Measurements from ENCODE around the gene ZNF697. TPM values are rescaled to one million over a fixed set of nuclear protein-coding genes. Genes with fewer than 3 reads are reported as not detected.

The ZNF697 gene
- total RNA-seq, 1 donor from 2014 or later, result 8.3 TPM

DNA sequence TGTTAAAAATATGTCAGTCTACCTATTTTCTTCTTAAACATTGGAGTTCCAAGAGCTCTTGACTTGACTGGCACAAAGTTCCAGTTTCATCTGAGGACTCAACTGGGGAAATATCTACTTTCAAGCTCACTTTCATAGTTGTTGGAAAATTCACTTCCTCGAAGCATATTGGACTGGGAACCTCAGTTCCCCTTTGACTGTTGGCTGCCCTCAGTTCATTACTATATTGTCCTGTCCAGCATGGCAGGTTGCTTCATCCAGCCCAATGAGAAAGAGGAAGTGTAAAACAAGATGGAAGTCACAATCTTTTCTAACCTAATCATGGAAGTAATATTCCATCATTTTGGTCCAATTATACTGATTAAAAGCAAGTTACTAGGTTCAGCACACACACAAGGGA, 54.3 kb downstream of the ZNF697 start:
- Histone ChIP-seq H3K9ac (no peak overlapping the region), H3K4me3 (no peak overlapping the region), H3K27ac (no peak overlapping the region), H4K20me1 (ENCODE audit: low read depth) (no peaks in the 10 kb centered on the region), H3K79me2 (ENCODE audit: low read depth) (no peaks in the 10 kb centered on the region), H3K4me2 (no peak overlapping the region), H2AFZ (replicated peaks) (no peak overlapping the region), H3K9me3 (ENCODE audit: low read depth) (no peaks in the 10 kb centered on the region), H3K27me3 (no peaks in the 10 kb centered on the region), H3K36me3 (no peaks in the 10 kb centered on the region), H3F3A (ENCODE audit: low read depth) (no peaks in the 10 kb centered on the region), H3K4me1 (no peaks in the 10 kb centered on the region)
- no peak overlapping the region for H3K4me3 Mint-ChIP-seq
- TF ChIP-seq, protein P1, sequence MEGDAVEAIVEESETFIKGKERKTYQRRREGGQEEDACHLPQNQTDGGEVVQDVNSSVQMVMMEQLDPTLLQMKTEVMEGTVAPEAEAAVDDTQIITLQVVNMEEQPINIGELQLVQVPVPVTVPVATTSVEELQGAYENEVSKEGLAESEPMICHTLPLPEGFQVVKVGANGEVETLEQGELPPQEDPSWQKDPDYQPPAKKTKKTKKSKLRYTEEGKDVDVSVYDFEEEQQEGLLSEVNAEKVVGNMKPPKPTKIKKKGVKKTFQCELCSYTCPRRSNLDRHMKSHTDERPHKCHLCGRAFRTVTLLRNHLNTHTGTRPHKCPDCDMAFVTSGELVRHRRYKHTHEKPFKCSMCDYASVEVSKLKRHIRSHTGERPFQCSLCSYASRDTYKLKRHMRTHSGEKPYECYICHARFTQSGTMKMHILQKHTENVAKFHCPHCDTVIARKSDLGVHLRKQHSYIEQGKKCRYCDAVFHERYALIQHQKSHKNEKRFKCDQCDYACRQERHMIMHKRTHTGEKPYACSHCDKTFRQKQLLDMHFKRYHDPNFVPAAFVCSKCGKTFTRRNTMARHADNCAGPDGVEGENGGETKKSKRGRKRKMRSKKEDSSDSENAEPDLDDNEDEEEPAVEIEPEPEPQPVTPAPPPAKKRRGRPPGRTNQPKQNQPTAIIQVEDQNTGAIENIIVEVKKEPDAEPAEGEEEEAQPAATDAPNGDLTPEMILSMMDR (IDR thresholded peaks at IDR 0.05), result no peak
- TF ChIP-seq EZH2phosphoT487 (IDR thresholded peaks at IDR 0.05), result no peak
- no peak for TF ChIP-seq EZH2 (IDR thresholded peaks at IDR 0.05)
- H3K27ac Mint-ChIP-seq, result no peak overlapping the region
- H3K36me3 Mint-ChIP-seq, result no peaks in the 10 kb centered on the region
- no peaks in the 10 kb centered on the region for H3K9me3 Mint-ChIP-seq
- no peaks in the 10 kb centered on the region for H3K27me3 Mint-ChIP-seq (ENCODE audit: insufficient read depth, low read depth)
- no peaks in the 10 kb centered on the region for H3K4me1 Mint-ChIP-seq
- DNase-seq (ENCODE audit: low spot score), result no peak

DNA sequence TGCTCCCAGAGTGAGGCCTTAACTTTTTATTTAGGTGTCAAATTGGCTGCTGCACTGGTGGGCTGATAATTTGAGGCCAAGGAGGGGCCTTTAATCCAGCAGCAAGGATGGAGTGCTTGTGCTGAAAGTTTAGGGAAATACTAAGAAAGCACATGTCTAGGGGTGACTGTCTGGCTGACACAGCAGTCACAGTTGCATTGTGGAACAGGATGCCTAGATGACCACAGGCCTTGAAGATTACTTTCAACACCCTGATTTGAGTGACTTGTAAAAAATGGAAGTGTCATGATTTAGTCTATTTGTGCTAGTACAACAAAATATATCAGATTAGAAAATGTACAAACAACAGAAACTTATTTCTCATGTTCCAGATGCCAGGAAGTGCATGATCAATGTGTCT, 57.7 kb downstream of the ZNF697 start:
- no peak overlapping the region for H2AFZ ChIP-seq (replicated peaks)
- Mint-ChIP-seq H3K4me3 (no peak overlapping the region), H3K27ac (no peak overlapping the region), H3K9me3 (no peaks in the 10 kb centered on the region), H3K36me3 (no peaks in the 10 kb centered on the region), H3K27me3 (ENCODE audit: insufficient read depth, low read depth) (peaks cover 4% of the 10 kb centered on the region), H3K4me1 (peaks cover 7% of the 10 kb centered on the region)
- DNase-seq (ENCODE audit: low spot score), result no peak
- no peak overlapping the region for H3K4me2 ChIP-seq
- H4K20me1 ChIP-seq (ENCODE audit: low read depth), result no peaks in the 10 kb centered on the region
- no peak for TF ChIP-seq EZH2phosphoT487 (IDR thresholded peaks at IDR 0.05)
- TF ChIP-seq, protein P1 (IDR thresholded peaks at IDR 0.05), result no peak
- TF ChIP-seq EZH2 (IDR thresholded peaks at IDR 0.05), result no peak
- H3K9ac ChIP-seq, result no peak overlapping the region
- H3K79me2 ChIP-seq (ENCODE audit: low read depth), result no peaks in the 10 kb centered on the region
- H3K27me3 ChIP-seq, result no peaks in the 10 kb centered on the region
- H3K27ac ChIP-seq, result no peak overlapping the region
- H3K9me3 ChIP-seq (ENCODE audit: low read depth), result no peaks in the 10 kb centered on the region
- no peaks in the 10 kb centered on the region for H3F3A ChIP-seq (ENCODE audit: low read depth)
- no peaks in the 10 kb centered on the region for H3K4me1 ChIP-seq
- H3K4me3 ChIP-seq, result no peak overlapping the region
- H3K36me3 ChIP-seq, result no peaks in the 10 kb centered on the region

DNA sequence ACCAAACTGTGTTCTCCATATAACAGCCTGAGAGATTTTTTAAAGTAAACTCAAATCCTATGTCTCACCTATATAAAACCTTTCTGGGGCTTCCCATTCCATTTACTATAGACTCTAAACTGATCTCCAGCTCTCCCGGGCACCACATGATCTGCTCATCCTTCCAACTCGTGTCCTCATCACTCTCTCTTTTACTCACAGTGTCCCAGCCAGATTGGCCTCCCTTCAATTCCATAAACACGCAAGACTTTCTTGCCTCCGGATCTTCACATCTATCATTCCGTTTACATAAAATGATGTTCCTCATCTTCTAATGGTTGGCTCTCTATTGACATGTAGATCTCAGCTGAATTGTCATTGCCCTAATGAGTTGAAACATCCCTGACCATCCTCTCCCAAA, 59.4 kb downstream of the ZNF697 start:
- peaks cover 7% of the 10 kb centered on the region for H3K4me1 Mint-ChIP-seq
- DNase-seq (ENCODE audit: low spot score), result no peak
- peaks cover 4% of the 10 kb centered on the region for H3K27me3 Mint-ChIP-seq (ENCODE audit: insufficient read depth, low read depth)
- H3K27ac Mint-ChIP-seq, result no peak overlapping the region
- Histone ChIP-seq H3K36me3 (no peaks in the 10 kb centered on the region), H3K4me3 (no peak overlapping the region), H3K4me2 (no peak overlapping the region), H3K27ac (no peak overlapping the region), H3K79me2 (ENCODE audit: low read depth) (no peaks in the 10 kb centered on the region), H3K9me3 (ENCODE audit: low read depth) (no peaks in the 10 kb centered on the region), H3K27me3 (no peaks in the 10 kb centered on the region), H4K20me1 (ENCODE audit: low read depth) (no peaks in the 10 kb centered on the region), H2AFZ (replicated peaks) (no peak overlapping the region), H3K9ac (no peak overlapping the region), H3F3A (ENCODE audit: low read depth) (no peaks in the 10 kb centered on the region), H3K4me1 (no peaks in the 10 kb centered on the region)
- H3K9me3 Mint-ChIP-seq, result no peaks in the 10 kb centered on the region
- H3K36me3 Mint-ChIP-seq, result no peaks in the 10 kb centered on the region
- no peak for TF ChIP-seq EZH2 (IDR thresholded peaks at IDR 0.05)
- TF ChIP-seq, protein P1 (IDR thresholded peaks at IDR 0.05), result no peak
- no peak for TF ChIP-seq EZH2phosphoT487 (IDR thresholded peaks at IDR 0.05)
- no peak overlapping the region for H3K4me3 Mint-ChIP-seq

Data from neural progenitor cell (in vitro differentiated cells).